ENCODE measurements around the gene METTL27. TPM values are rescaled to one million over a fixed set of nuclear protein-coding genes. Genes with fewer than 3 reads are reported as not detected.
"Not testable (repeated sequence)": the region's sequence is repeated elsewhere in the genome, so short reads cannot be mapped to it uniquely, and the experiment has no call there.

Gene METTL27
- polyA plus RNA-seq, 2 donors, result 0.45 to 1.1 TPM

DNA sequence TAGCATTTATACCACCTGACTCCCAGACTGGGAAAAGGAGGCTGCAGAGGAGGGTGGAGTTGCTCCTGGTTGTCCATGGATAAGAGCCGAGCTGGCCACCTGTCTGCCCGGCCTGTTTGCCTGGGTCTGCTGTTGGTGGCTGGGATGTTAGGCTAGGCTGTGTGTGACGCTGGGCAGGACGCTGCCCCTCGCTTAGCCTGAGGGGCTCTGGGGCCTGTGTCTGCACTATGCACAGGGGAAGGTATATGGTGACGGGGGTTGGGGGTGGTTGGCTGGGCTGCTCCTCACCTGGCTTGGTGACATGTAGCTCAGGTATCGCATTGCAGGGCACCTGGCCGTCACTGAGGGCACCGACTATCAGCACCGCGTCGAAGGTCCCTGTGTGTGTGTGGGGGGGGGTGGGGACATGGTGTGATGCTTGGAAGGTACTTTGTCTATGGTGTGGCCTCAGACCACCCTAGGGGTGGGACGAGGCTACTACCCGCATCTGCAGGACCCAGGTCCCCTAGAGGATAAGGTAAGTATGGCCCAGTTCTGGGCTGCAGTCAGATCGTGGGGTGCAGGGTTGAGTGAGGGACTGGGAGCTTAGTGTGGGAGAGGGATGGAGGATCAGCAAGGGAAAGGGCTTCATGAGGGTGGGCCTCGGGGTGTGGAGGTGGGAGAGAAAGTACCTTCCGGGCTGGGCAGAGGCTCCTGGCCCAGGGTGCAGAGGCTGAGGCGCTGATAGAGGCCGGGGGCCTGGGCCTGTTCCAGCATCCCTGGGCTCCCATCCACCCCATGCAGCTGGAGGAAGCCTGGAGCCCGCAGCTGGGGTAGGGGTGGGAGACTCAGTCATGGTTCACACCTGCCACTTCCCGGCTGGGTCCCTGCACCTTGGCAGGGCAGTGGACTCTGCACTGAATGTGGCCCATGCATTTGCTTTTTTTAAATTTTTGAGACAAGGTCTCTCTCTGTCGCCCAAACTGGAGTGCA lies 2.3 kb downstream of the METTL27 start:
- Histone ChIP-seq H3K9me3 (ENCODE audit: control insufficient read depth in 2 of 2, insufficient read depth in 1 of 2, low read depth in 1 of 2, low read length in 1 of 2) (no peaks in the 10 kb centered on the region), H3K27me3 (ENCODE audit: control insufficient read depth in 1 of 2, insufficient read depth in 2 of 2, low read length in 2 of 2) (no peaks in the 10 kb centered on the region), H3K27ac (ENCODE audit: low read depth in 2 of 2, low read length in 1 of 2) (no peak overlapping the region), H3K36me3 (ENCODE audit: control insufficient read depth in 2 of 2, insufficient read depth in 2 of 2, low read length in 1 of 2) (no peaks in the 10 kb centered on the region), H3K4me1 (ENCODE audit: control insufficient read depth in 2 of 2, insufficient read depth in 2 of 2, low read length in 1 of 2) (peaks cover 0 to 13% of the 10 kb centered on the region in 2 donors), H3K4me3 (ENCODE audit: low read depth in 1 of 2, low read length in 2 of 2) (no peak overlapping the region)
- WGBS, 2 donors, result 89 to 92% methylated on average over 20 to 22 of the region's 22 CpGs

DNA sequence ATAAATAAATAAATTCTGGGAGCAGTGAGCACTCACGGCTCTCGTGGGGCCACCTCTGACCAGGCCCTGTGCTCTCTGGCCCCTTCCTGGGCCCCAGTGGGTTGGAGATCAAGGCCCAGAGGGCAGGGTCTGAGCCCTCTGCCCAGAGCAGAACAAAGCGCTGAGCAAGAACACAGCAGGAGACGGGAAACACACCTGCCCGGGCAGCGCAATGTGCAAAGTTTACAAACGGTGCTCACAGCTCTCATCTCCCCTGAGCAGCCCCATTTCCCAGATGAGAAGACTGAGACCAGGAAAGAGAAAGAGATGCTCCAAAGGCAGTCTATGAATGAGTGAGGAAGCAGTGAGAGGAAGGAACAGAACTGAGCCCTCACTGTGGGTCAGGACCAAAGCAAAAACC lies 3.0 kb downstream of the METTL27 start:
- Histone ChIP-seq H3K9me3 (ENCODE audit: control insufficient read depth in 2 of 2, insufficient read depth in 1 of 2, low read depth in 1 of 2, low read length in 1 of 2) (no peaks in the 10 kb centered on the region), H3K27me3 (ENCODE audit: control insufficient read depth in 1 of 2, insufficient read depth in 2 of 2, low read length in 2 of 2) (no peaks in the 10 kb centered on the region), H3K36me3 (ENCODE audit: control insufficient read depth in 2 of 2, insufficient read depth in 2 of 2, low read length in 1 of 2) (no peaks in the 10 kb centered on the region), H3K4me3 (ENCODE audit: low read depth in 1 of 2, low read length in 2 of 2) (no peak overlapping the region), H3K4me1 (ENCODE audit: control insufficient read depth in 2 of 2, insufficient read depth in 2 of 2, low read length in 1 of 2) (peaks cover 0 to 13% of the 10 kb centered on the region in 2 donors), H3K27ac (ENCODE audit: low read depth in 2 of 2, low read length in 1 of 2) (peak overlapping the region in 1 of 2 donors; percentile 9)
- 83 to 84% methylated on average over 7 of the region's 7 CpGs for WGBS, 2 donors

DNA sequence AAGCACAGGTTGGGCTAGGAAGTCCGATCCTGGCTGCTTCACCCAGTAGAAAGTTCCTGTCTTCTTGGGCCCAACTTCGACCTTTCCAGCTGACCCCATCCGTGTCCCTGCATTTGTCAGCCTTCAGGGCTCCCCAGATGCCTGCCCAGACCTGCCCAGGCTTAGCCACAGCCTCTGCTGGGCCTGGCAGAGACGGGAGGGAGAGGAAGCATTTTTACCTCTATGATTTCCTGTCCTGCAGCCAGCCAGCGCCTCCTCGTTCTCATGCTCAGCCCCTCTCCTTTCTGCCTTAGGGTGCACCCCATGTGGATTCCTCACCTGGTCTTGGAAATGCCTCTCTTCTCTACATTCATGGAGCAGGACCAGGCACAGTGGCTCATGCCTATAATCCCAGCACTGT lies 3.7 kb downstream of the METTL27 start:
- WGBS, 2 donors, result 42 to 44% methylated on average over 6 of the region's 6 CpGs
- peaks cover 0 to 13% of the 10 kb centered on the region in 2 donors for H3K4me1 ChIP-seq (ENCODE audit: control insufficient read depth in 2 of 2, insufficient read depth in 2 of 2, low read length in 1 of 2)
- H3K4me3 ChIP-seq (ENCODE audit: low read depth in 1 of 2, low read length in 2 of 2), result no peak overlapping the region
- no peaks in the 10 kb centered on the region for H3K27me3 ChIP-seq (ENCODE audit: control insufficient read depth in 1 of 2, insufficient read depth in 2 of 2, low read length in 2 of 2)
- H3K27ac ChIP-seq (ENCODE audit: low read depth in 2 of 2, low read length in 1 of 2), result peak overlapping the region; percentile 60 to 69
- H3K36me3 ChIP-seq (ENCODE audit: control insufficient read depth in 2 of 2, insufficient read depth in 2 of 2, low read length in 1 of 2), result no peaks in the 10 kb centered on the region
- no peaks in the 10 kb centered on the region for H3K9me3 ChIP-seq (ENCODE audit: control insufficient read depth in 2 of 2, insufficient read depth in 1 of 2, low read depth in 1 of 2, low read length in 1 of 2)

DNA sequence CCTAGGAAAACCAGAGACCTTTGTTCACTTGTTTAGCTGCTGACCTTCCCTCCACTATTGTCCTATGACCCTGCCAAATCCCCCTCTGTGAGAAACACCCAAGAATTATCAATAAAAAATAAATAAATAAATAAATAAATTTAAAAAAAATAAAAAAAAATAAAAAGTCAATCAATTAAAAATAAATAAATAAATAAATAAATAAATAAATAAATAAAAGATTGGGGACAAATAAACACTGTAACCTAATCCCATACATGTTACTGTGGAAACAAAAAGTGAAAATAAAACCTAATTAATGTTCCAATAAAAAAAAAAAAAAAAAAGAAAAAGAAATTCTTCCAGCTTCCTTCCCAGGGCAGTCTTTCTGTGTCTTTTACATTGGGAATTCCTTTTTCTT lies 5.1 kb downstream of the METTL27 start:
- H3K27ac ChIP-seq (ENCODE audit: low read depth in 2 of 2, low read length in 1 of 2); H3K27me3 ChIP-seq (ENCODE audit: control insufficient read depth in 1 of 2, insufficient read depth in 2 of 2, low read length in 2 of 2); H3K36me3 ChIP-seq (ENCODE audit: control insufficient read depth in 2 of 2, insufficient read depth in 2 of 2, low read length in 1 of 2); H3K9me3 ChIP-seq (ENCODE audit: control insufficient read depth in 2 of 2, insufficient read depth in 1 of 2, low read depth in 1 of 2, low read length in 1 of 2); H3K4me3 ChIP-seq (ENCODE audit: low read depth in 1 of 2, low read length in 2 of 2): not testable (repeated sequence)
- H3K4me1 ChIP-seq (ENCODE audit: control insufficient read depth in 2 of 2, insufficient read depth in 2 of 2, low read length in 1 of 2), result peaks cover 0 to 19% of the 10 kb centered on the region in 2 donors

DNA sequence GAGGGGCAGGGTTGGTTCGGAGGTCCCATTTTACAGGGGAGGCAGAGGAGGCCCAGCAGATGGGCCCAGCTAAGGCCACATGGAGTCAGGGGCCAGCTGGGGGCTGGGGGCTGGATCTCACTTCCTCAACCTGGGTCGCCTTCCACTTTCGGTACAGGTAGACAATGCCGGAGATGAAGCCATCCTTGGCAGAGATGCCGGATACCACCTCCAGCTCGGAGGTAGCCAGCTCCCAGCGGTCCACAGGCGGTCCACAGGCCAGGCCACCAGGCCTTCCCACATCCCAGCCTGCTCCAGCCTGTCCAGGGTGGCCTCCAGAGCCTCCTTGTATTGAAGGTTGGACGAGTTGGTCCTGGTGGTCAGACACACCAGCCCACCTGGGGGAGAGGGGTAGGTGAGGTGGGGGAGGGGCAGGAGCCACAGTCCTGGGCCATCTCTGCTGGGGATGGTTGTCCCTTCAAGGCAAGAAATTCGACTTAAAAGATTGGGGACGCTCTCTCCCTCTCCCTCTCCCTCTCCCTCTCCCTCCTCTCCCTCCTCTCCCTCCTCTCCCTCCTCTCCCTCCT lies 7.6 kb downstream of the METTL27 start:
- Histone ChIP-seq H3K36me3 (ENCODE audit: control insufficient read depth in 2 of 2, insufficient read depth in 2 of 2, low read length in 1 of 2) (peaks cover 0 to 2% of the 10 kb centered on the region in 2 donors), H3K9me3 (ENCODE audit: control insufficient read depth in 2 of 2, insufficient read depth in 1 of 2, low read depth in 1 of 2, low read length in 1 of 2) (peaks cover 0 to 9% of the 10 kb centered on the region in 2 donors), H3K27me3 (ENCODE audit: control insufficient read depth in 1 of 2, insufficient read depth in 2 of 2, low read length in 2 of 2) (no peaks in the 10 kb centered on the region), H3K4me3 (ENCODE audit: low read depth in 1 of 2, low read length in 2 of 2) (no peak overlapping the region), H3K4me1 (ENCODE audit: control insufficient read depth in 2 of 2, insufficient read depth in 2 of 2, low read length in 1 of 2) (peaks cover 0 to 27% of the 10 kb centered on the region in 2 donors), H3K27ac (ENCODE audit: low read depth in 2 of 2, low read length in 1 of 2) (no peak overlapping the region)
- WGBS, 2 donors, result 87 to 96% methylated on average over 10 to 11 of the region's 11 CpGs

DNA sequence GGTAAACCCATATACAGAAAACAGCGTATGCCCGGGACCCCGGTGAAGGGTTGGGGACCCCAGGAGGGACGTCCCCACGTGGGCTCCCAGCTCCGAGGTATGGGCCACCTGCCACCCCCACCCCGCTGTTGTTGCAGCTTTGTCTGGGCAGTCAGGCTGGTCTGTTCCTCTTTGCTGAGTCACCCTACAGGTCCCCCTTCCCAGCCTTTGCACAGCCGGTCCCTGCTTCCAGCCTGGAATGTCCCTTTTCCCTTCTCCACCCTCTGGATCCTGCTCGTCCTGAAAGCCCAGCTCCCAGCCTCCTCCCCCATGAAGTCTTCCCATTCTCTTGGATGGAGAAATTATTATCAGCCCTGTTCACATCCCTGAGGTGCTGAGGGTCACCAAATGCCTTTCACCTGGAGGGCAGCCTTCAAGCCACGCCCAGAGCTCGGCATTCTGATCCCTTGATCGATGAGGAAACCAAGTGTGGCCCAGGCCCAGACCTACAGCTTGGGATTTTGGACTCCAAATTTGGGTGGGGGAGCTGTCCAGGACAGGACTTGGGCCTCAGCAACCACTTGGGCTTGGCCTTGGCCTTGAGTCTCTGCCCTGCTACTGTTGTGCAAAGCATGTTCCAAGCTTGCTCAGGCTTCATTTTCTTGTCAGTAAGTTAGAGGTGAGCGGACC lies 8.9 kb downstream of the METTL27 start:
- H3K27ac ChIP-seq (ENCODE audit: low read depth in 2 of 2, low read length in 1 of 2), result peak overlapping the region; percentile 73 to 95
- 50 to 59% methylated on average over 13 of the region's 13 CpGs for WGBS, 2 donors
- peaks cover 0 to 9% of the 10 kb centered on the region in 2 donors for H3K9me3 ChIP-seq (ENCODE audit: control insufficient read depth in 2 of 2, insufficient read depth in 1 of 2, low read depth in 1 of 2, low read length in 1 of 2)
- H3K27me3 ChIP-seq (ENCODE audit: control insufficient read depth in 1 of 2, insufficient read depth in 2 of 2, low read length in 2 of 2), result no peaks in the 10 kb centered on the region
- H3K4me1 ChIP-seq (ENCODE audit: control insufficient read depth in 2 of 2, insufficient read depth in 2 of 2, low read length in 1 of 2), result peaks cover 0 to 34% of the 10 kb centered on the region in 2 donors
- H3K4me3 ChIP-seq (ENCODE audit: low read depth in 1 of 2, low read length in 2 of 2), result peak overlapping the region; percentile 33 to 59
- peaks cover 0 to 2% of the 10 kb centered on the region in 2 donors for H3K36me3 ChIP-seq (ENCODE audit: control insufficient read depth in 2 of 2, insufficient read depth in 2 of 2, low read length in 1 of 2)

DNA sequence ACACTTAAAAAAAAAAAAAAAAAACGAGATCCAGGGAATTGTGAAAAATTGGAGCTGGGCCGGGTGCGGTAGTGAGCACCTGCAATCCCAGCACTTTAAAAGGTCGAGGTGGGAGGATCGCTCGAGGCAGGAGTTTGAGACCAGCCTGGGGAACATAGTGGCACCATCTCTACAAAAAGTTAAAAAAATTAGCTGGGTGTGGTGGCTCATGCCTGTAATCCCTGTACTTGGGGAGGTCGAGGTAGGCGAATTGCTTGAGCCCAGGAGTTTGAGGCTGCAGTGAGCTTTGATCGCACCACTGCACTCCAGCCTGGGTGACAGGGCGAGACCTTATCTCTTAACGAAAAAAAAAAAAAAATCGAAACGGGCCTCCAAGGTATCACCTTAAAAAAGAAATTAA lies 9.5 kb downstream of the METTL27 start:
- Histone ChIP-seq H3K27me3 (ENCODE audit: control insufficient read depth in 1 of 2, insufficient read depth in 2 of 2, low read length in 2 of 2) (no peaks in the 10 kb centered on the region), H3K27ac (ENCODE audit: low read depth in 2 of 2, low read length in 1 of 2) (peak overlapping the region; percentile 34 to 95), H3K36me3 (ENCODE audit: control insufficient read depth in 2 of 2, insufficient read depth in 2 of 2, low read length in 1 of 2) (peaks cover 0 to 2% of the 10 kb centered on the region in 2 donors), H3K9me3 (ENCODE audit: control insufficient read depth in 2 of 2, insufficient read depth in 1 of 2, low read depth in 1 of 2, low read length in 1 of 2) (peaks cover 0 to 9% of the 10 kb centered on the region in 2 donors), H3K4me1 (ENCODE audit: control insufficient read depth in 2 of 2, insufficient read depth in 2 of 2, low read length in 1 of 2) (peaks cover 3 to 32% of the 10 kb centered on the region in 2 donors), H3K4me3 (ENCODE audit: low read depth in 1 of 2, low read length in 2 of 2) (peak overlapping the region in 1 of 2 donors; percentile 59)
- 51 to 67% methylated on average over 13 of the region's 13 CpGs for WGBS, 2 donors

DNA sequence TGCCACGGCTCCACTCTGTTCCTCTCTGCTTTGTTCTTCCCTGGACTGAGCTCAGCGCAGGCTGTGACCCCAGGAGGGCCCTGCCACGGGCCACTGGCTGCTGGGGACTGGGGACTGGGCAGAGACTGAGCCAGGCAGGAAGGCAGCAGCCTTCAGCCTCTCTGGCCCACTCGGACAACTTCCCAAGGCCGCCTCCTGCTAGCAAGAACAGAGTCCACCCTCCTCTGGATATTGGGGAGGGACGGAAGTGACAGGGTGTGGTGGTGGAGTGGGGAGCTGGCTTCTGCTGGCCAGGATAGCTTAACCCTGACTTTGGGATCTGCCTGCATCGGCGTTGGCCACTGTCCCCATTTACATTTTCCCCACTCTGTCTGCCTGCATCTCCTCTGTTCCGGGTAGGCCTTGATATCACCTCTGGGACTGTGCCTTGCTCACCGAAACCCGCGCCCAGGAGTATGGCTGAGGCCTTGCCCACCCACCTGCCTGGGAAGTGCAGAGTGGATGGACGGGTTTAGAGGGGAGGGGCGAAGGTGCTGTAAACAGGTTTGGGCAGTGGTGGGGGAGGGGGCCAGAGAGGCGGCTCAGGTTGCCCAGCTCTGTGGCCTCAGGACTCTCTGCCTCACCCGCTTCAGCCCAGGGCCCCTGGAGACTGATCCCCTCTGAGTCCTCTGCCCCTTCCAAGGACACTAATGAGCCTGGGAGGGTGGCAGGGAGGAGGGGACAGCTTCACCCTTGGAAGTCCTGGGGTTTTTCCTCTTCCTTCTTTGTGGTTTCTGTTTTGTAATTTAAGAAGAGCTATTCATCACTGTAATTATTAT lies 10.3 kb downstream of the METTL27 start:
- 34 to 44% methylated on average over 16 of the region's 16 CpGs for WGBS, 2 donors
- H3K27me3 ChIP-seq (ENCODE audit: control insufficient read depth in 1 of 2, insufficient read depth in 2 of 2, low read length in 2 of 2), result no peaks in the 10 kb centered on the region
- H3K36me3 ChIP-seq (ENCODE audit: control insufficient read depth in 2 of 2, insufficient read depth in 2 of 2, low read length in 1 of 2), result peaks cover 0 to 2% of the 10 kb centered on the region in 2 donors
- peak overlapping the region; percentile 94 to 95 for H3K27ac ChIP-seq (ENCODE audit: low read depth in 2 of 2, low read length in 1 of 2)
- peak overlapping the region; percentile 59 to 81 for H3K4me3 ChIP-seq (ENCODE audit: low read depth in 1 of 2, low read length in 2 of 2)
- peaks cover 0 to 9% of the 10 kb centered on the region in 2 donors for H3K9me3 ChIP-seq (ENCODE audit: control insufficient read depth in 2 of 2, insufficient read depth in 1 of 2, low read depth in 1 of 2, low read length in 1 of 2)
- H3K4me1 ChIP-seq (ENCODE audit: control insufficient read depth in 2 of 2, insufficient read depth in 2 of 2, low read length in 1 of 2), result peaks cover 3 to 36% of the 10 kb centered on the region in 2 donors

DNA sequence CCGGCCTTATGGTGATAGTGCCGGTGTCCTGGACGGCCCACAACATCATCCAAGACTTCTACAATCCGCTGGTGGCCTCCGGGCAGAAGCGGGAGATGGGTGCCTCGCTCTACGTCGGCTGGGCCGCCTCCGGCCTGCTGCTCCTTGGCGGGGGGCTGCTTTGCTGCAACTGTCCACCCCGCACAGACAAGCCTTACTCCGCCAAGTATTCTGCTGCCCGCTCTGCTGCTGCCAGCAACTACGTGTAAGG lies 10.8 kb downstream of the METTL27 start:
- peak overlapping the region; percentile 94 to 95 for H3K27ac ChIP-seq (ENCODE audit: low read depth in 2 of 2, low read length in 1 of 2)
- H3K4me1 ChIP-seq (ENCODE audit: control insufficient read depth in 2 of 2, insufficient read depth in 2 of 2, low read length in 1 of 2), result peaks cover 3 to 36% of the 10 kb centered on the region in 2 donors
- 62 to 75% methylated on average over 16 of the region's 16 CpGs for WGBS, 2 donors

More for the DNA sequence above, 10.8 kb downstream of the METTL27 start:
- Histone ChIP-seq H3K4me3 (ENCODE audit: low read depth in 1 of 2, low read length in 2 of 2) (peak overlapping the region; percentile 59 to 81), H3K27me3 (ENCODE audit: control insufficient read depth in 1 of 2, insufficient read depth in 2 of 2, low read length in 2 of 2) (no peaks in the 10 kb centered on the region), H3K36me3 (ENCODE audit: control insufficient read depth in 2 of 2, insufficient read depth in 2 of 2, low read length in 1 of 2) (peaks cover 0 to 2% of the 10 kb centered on the region in 2 donors), H3K9me3 (ENCODE audit: control insufficient read depth in 2 of 2, insufficient read depth in 1 of 2, low read depth in 1 of 2, low read length in 1 of 2) (peaks cover 0 to 9% of the 10 kb centered on the region in 2 donors)
